Spleen (tissue), 7 donors: ENCODE data around the gene EFCAB9.

Experiments used
- POLR2A ChIP-seq, 3 donors: fragments of 450-650 bp; IDR thresholded peaks; one replicate each; pipeline ENCODE4 v1.5.1; 2017; ENCODE audit warnings: antibody characterized with exemption in 3 of 3, mild to moderate bottlenecking in 1 of 3
- POLR2AphosphoS5 ChIP-seq, 3 donors: sonication (generic); formaldehyde crosslinking; IDR thresholded peaks; one replicate each; pipeline ENCODE4 v1.5.1; 2017; ENCODE audit warnings: antibody characterized with exemption in 3 of 3
- TF ChIP-seq, protein P1 (sequence below), 11 experiments: fragments of 200-600 bp in 7 of 11; fragments of 450-650 bp in 4 of 11; sonication (generic) in 4 of 11; IDR thresholded peaks in 8 of 11; conservative IDR thresholded peaks in 3 of 11; 1 replicate in 7 of 11; 2 replicates in 4 of 11; pipeline versions ENCODE4 v1.4.0 to v1.8.0; 2016 to 2021; ENCODE audit warnings: antibody characterized with exemption in 11 of 11, inconsistent platforms in 4 of 11, mild to moderate bottlenecking in 1 of 11
- donor health status: DM: no; HTN: no; CAD: no; lungs with moderate emphysema.
- donor health status: DM: no; HTN: no; CAD: no.
- donor health status: DM: no; HTN: no; CAD: no.

DNA sequence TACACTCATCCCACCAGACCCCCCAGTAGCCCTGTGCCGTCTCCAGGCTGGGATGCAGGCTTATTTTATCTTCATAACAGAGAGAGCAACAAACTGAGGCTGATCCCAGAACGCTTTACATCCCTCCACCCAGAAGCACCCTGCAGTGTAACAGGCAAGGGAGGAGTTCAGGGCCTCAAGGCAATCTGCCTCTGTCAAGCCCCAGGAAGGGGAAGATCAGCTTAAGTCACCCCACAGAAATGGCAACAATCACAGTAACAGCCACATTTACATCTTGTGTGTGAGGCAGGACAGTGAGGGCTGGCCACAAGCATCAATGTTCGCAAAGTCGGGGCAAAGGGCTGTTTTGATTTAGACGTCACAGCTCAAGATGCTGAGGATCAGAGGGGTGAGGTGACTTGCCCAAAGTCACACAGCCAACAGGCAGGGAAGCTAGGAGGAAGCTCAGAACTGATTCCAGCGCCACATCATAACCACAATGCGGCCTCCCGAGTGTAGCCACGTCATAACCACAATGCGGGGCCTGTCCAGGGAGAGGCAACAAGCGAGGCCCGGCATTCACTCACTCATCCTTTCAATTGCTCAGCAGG lies 20.3 kb upstream of the EFCAB9 start:
- TF ChIP-seq, protein P1, sequence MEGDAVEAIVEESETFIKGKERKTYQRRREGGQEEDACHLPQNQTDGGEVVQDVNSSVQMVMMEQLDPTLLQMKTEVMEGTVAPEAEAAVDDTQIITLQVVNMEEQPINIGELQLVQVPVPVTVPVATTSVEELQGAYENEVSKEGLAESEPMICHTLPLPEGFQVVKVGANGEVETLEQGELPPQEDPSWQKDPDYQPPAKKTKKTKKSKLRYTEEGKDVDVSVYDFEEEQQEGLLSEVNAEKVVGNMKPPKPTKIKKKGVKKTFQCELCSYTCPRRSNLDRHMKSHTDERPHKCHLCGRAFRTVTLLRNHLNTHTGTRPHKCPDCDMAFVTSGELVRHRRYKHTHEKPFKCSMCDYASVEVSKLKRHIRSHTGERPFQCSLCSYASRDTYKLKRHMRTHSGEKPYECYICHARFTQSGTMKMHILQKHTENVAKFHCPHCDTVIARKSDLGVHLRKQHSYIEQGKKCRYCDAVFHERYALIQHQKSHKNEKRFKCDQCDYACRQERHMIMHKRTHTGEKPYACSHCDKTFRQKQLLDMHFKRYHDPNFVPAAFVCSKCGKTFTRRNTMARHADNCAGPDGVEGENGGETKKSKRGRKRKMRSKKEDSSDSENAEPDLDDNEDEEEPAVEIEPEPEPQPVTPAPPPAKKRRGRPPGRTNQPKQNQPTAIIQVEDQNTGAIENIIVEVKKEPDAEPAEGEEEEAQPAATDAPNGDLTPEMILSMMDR (IDR thresholded peaks at IDR 0.05 in 8 of 11, conservative IDR thresholded peaks at IDR 0.05 in 3 of 11), result no peak
- TF ChIP-seq POLR2A (IDR thresholded peaks at IDR 0.05) (no peak), POLR2AphosphoS5 (IDR thresholded peaks at IDR 0.05) (peak in 2 of 3 donors; percentile 42 to 60)
